Kidney (tissue), 14 donors: ENCODE data around the gene TMEM45B. TPM values are rescaled to one million over a fixed set of nuclear protein-coding genes. Genes with fewer than 3 reads are reported as not detected.

Source experiments
- DNase-seq, 5 donors: peaks; one replicate each; pipeline ENCODE4 v3.0.0-alpha.2; 2013 to 2020
- FAIRE-seq: peaks from 2 replicates; lab custom pipeline; 2012; peaks lifted over from hg19 to GRCh38; lab: Jason Lieb, UNC
- H3K27ac ChIP-seq, 2 donors: one replicate each; pipeline ENCODE4 v1.7.0; 2013; ENCODE audit warnings: low read depth in 2 of 2, low read length in 2 of 2, inconsistent platforms in 1 of 2
- H3K27me3 ChIP-seq: one replicate; pipeline ENCODE4 v1.7.1; 2013; ENCODE audit warnings: low read length, inconsistent platforms; ENCODE audit not compliant: control insufficient read depth, insufficient read depth
- H3K36me3 ChIP-seq, 3 donors: one replicate each; pipeline versions ENCODE4 v1.7.0 to v1.7.1; 2013; ENCODE audit warnings: low read length in 3 of 3, control low read depth in 1 of 3, inconsistent platforms in 1 of 3; ENCODE audit not compliant: insufficient read depth in 3 of 3, control insufficient read depth in 2 of 3
- H3K4me1 ChIP-seq, 3 donors: one replicate each; pipeline versions ENCODE4 v1.7.0 to v1.7.1; 2013; ENCODE audit warnings: low read length in 3 of 3, inconsistent platforms in 1 of 3, low read depth in 1 of 3; ENCODE audit not compliant: control insufficient read depth in 2 of 3, insufficient read depth in 2 of 3
- H3K4me3 ChIP-seq, 3 donors: one replicate each; pipeline versions ENCODE4 v1.7.0 to v1.8.1; 2013; ENCODE audit warnings: low read length in 3 of 3, control low read depth in 1 of 3, inconsistent platforms in 1 of 3
- H3K9ac ChIP-seq, 3 donors: one replicate each; pipeline versions ENCODE4 v1.7.0 to v1.7.1; 2013; ENCODE audit warnings: low read length in 3 of 3, control low read depth in 1 of 3, inconsistent platforms in 1 of 3
- H3K9me3 ChIP-seq, 3 donors: one replicate each; pipeline versions ENCODE4 v1.7.0 to v1.7.1; 2013; ENCODE audit warnings: low read length in 3 of 3, control low read depth in 1 of 3, inconsistent platforms in 1 of 3; ENCODE audit not compliant: control insufficient read depth in 2 of 3, insufficient read depth in 1 of 3
- CTCF ChIP-seq: IDR thresholded peaks from 3 replicates; pipeline ENCODE4 v1.5.1; 2012; ENCODE audit warnings: mild to moderate bottlenecking, moderate library complexity, borderline replicate concordance; ENCODE audit not compliant: insufficient read depth; ENCODE audit errors: extremely low read depth
- intact Hi-C: fragments of 100-400 bp; cut with DNase I; formaldehyde crosslinking; loops from one replicate; pipeline ENCODE4 v1.11.1; 2022
- polyA plus RNA-seq: library from polyadenylated mRNA; stranded (reverse); fragments of 350-450 nt; fragmentation: Illumina TruSeq; extraction: RNeasy Lipid Tissue Mini Kit (QIAGEN cat#74804); gene quantifications from one replicate; pipeline ENCODE4 v1.2.3, GENCODE V29; 2014; ENCODE audit warnings: low read depth, low replicate concordance; ENCODE audit not compliant: insufficient read depth
- total RNA-seq: library from RNA; stranded (reverse); fragmentation: NEBNext Ultra II Directional; extraction: Animal tissue kit (Norgen Biotek cat#: 25700); gene quantifications from one replicate; pipeline ENCODE4 v1.2.1, GENCODE V29; 2021
- donor health status: control.
- donor health status: control.
- donor health status: control.
- donor health status: control.
- donor health status: control.
- donor health status: DM: yes; HTN: yes; CAD: no.
- donor health status: Normal renal cell carcinoma (clear cell type).

The TMEM45B gene
- total and polyA plus RNA-seq, 2 donors from 2014 or later: 17.7 to 37.5 TPM

GRCh38 chr11:129853518-129854231, 38.0 kb downstream of the TMEM45B start:
- Histone ChIP-seq H3K9ac (no peak overlapping the region), H3K27ac (no peak overlapping the region), H3K36me3 (peaks cover 0 to 2% (median 0%) of the 10 kb centered on the region in 3 donors), H3K4me1 (peaks cover 0 to 3% (median 0%) of the 10 kb centered on the region in 3 donors), H3K4me3 (no peak overlapping the region), H3K9me3 (no peaks in the 10 kb centered on the region), H3K27me3 (no peaks in the 10 kb centered on the region)
- TF ChIP-seq CTCF: no peak
- no peak for FAIRE-seq
- DNase-seq: peak in 4 of 5 donors; percentile 32 to 85 (median 52)
- intact Hi-C loops: no loop called here

DNA sequence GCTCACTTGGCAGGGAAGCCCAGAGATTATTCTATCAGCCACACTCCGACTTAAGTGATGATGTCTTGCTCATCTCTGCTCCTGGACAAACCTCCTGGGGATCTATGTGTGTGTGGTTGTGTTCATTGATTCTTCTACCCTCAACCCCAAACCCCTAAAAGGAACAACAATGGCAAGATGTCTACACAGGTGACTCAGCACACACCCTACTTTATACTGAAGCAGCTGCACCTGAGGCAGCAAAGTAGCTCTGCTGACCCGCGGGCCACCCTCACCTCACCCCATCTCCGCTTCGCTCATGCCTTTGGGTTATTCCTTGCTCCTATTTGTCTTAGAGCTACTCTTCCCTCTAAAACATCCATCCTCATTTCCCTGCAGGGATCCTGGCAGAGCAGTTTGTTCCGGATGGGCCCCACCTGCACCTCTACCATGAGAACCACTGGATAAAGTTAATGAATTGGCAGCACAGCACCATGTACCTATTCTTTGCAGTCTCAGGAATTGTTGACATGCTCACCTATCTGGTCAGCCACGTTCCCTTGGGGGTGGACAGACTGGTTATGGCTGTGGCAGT, 38.7 kb downstream of the TMEM45B start:
- H3K9ac ChIP-seq: no peak overlapping the region
- DNase-seq (no peak), FAIRE-seq (no peak)
- H3K27ac ChIP-seq: no peak overlapping the region
- H3K9me3 ChIP-seq: no peaks in the 10 kb centered on the region
- H3K27me3 ChIP-seq: no peaks in the 10 kb centered on the region
- peaks cover 0 to 3% (median 0%) of the 10 kb centered on the region in 3 donors for H3K4me1 ChIP-seq
- TF ChIP-seq CTCF: no peak
- H3K4me3 ChIP-seq: no peak overlapping the region
- peaks cover 0 to 3% (median 0%) of the 10 kb centered on the region in 3 donors for H3K36me3 ChIP-seq
- intact Hi-C loops: no loop called here

DNA sequence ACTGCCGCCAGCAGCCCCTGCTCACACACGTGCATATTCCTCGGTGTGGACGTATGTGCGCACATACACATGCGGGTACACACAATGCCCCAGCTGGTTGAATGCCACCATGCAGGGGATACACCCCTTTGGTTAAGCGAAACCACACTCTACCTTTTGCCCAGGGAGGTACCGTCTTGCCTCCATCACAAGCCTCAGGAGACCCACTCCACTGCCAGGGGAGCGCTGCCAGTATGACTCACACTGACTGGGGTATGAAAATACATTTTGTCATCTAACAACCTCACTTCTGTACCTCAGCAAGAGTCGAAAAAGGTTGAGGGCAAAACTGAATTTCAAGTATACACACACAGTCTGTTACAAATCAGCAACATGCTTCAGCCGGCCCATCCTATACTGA, 39.4 kb downstream of the TMEM45B start:
- H3K36me3 ChIP-seq: peaks cover 0 to 3% (median 0%) of the 10 kb centered on the region in 3 donors
- no peak overlapping the region for H3K9ac ChIP-seq
- TF ChIP-seq CTCF: no peak
- H3K9me3 ChIP-seq: no peaks in the 10 kb centered on the region
- FAIRE-seq: no peak
- no peaks in the 10 kb centered on the region for H3K27me3 ChIP-seq
- H3K4me1 ChIP-seq: peaks cover 0 to 3% (median 0%) of the 10 kb centered on the region in 3 donors
- DNase-seq: no peak
- no peak overlapping the region for H3K4me3 ChIP-seq
- intact Hi-C loops: no loop called here
- H3K27ac ChIP-seq: no peak overlapping the region
